GM23248 (cell line): ENCODE measurements around the gene MYF6. TPM values are rescaled to one million over a fixed set of nuclear protein-coding genes. Genes with fewer than 3 reads are reported as not detected.

ENCODE experiments used
- DNase-seq: peaks from one replicate; pipeline ENCODE4 v3.0.0-alpha.2; 2015
- H2AFZ ChIP-seq: fragments of 200-600 bp; sonication (generic); 2 replicates; pipeline ENCODE4 v1.6.1; 2016; ENCODE audit warnings: antibody characterized with exemption
- H3F3A ChIP-seq: fragments of 200-600 bp; sonication (generic); 2 replicates; pipeline ENCODE4 v1.6.1; 2016; ENCODE audit warnings: mild to moderate bottlenecking, antibody characterized with exemption, mixed run types; ENCODE audit not compliant: insufficient read depth
- H3K27ac ChIP-seq: fragments of 200-600 bp; sonication (generic); 2 replicates; pipeline ENCODE4 v1.5.1; 2016; ENCODE audit warnings: mild to moderate bottlenecking
- H3K27me3 ChIP-seq: fragments of 200-600 bp; sonication (generic); replicated peaks from 2 replicates; pipeline ENCODE4 v1.6.1; 2016; ENCODE audit warnings: mild to moderate bottlenecking; ENCODE audit not compliant: insufficient read depth
- H3K36me3 ChIP-seq: fragments of 200-600 bp; sonication (generic); 2 replicates; pipeline ENCODE4 v1.6.1; 2016; ENCODE audit warnings: low read depth, mild to moderate bottlenecking
- H3K4me1 ChIP-seq: fragments of 200-600 bp; sonication (generic); 2 replicates; pipeline ENCODE4 v1.6.1; 2016; ENCODE audit warnings: mild to moderate bottlenecking; ENCODE audit not compliant: insufficient read depth
- H3K4me2 ChIP-seq: fragments of 200-600 bp; sonication (generic); one replicate; pipeline ENCODE4 v1.6.1; 2016; ENCODE audit warnings: mild to moderate bottlenecking; ENCODE audit not compliant: unreplicated experiment
- H3K4me3 ChIP-seq: fragments of 200-600 bp; sonication (generic); 2 replicates; pipeline ENCODE4 v1.5.1; 2016; ENCODE audit warnings: mild to moderate bottlenecking
- H3K79me2 ChIP-seq: fragments of 200-600 bp; sonication (generic); 2 replicates; pipeline ENCODE4 v1.6.1; 2016; ENCODE audit warnings: mild to moderate bottlenecking; ENCODE audit not compliant: insufficient read depth
- H3K9ac ChIP-seq: fragments of 200-600 bp; sonication (generic); 2 replicates; pipeline ENCODE4 v1.6.1; 2016; ENCODE audit warnings: mild to moderate bottlenecking
- H3K9me2 ChIP-seq: fragments of 200-600 bp; sonication (generic); 2 replicates; pipeline ENCODE4 v1.6.1; 2016; ENCODE audit warnings: mixed run types, mild to moderate bottlenecking, moderate library complexity; ENCODE audit not compliant: insufficient read depth
- H3K9me3 ChIP-seq: fragments of 200-600 bp; sonication (generic); one replicate; pipeline ENCODE4 v1.6.1; 2017; ENCODE audit warnings: low read depth
- H4K20me1 ChIP-seq: fragments of 200-600 bp; sonication (generic); 2 replicates; pipeline ENCODE4 v1.6.0; 2016; ENCODE audit not compliant: insufficient read depth
- EZH2 ChIP-seq: fragments of 200-600 bp; sonication (generic); IDR thresholded peaks from 2 replicates; pipeline ENCODE4 v1.6.1; 2018; ENCODE audit warnings: antibody characterized with exemption, mild to moderate bottlenecking; ENCODE audit not compliant: insufficient read depth, poor library complexity, severe bottlenecking
- EZH2phosphoT487 ChIP-seq: fragments of 200-600 bp; sonication (generic); IDR thresholded peaks from 2 replicates; pipeline ENCODE4 v1.6.1; 2018; ENCODE audit warnings: antibody characterized with exemption, moderate library complexity, mild to moderate bottlenecking, low read depth; ENCODE audit not compliant: insufficient read depth
- WGBS, 2 experiments: methylation state at CpG; one replicate each; pipeline ENCODE4 v1.1.6; 2015 to 2017; ENCODE audit warnings: low lambda C conversion rate in 2 of 2, low coverage in 1 of 2; ENCODE audit errors: missing lambda C conversion rate in 2 of 2; 5-methylcytosine and 5-hydroxymethylcytosine counted together
- in situ Hi-C: fragments of 300-500 bp; cut with MboI; formaldehyde crosslinking; loops from 2 replicates; pipeline ENCODE4 v1.15.0; 2020
- polyA plus RNA-seq: library from polyadenylated mRNA; unstranded; fragments of >200 nt; fragmentation: Nextera tagmentation; extraction: Ambion mirVana; gene quantifications from 2 replicates; pipeline ENCODE4 v1.2.1, GENCODE V29; 2016
- total RNA-seq: library from RNA; depleted of rRNA; stranded (reverse); fragments of >200 nt; shearing (Covaris generic); gene quantifications from 2 replicates; pipeline ENCODE4 v1.2.3, GENCODE V29; 2014; rRNA removed

MYF6 gene
- total and polyA plus RNA-seq, 2 experiments from 2014 or later: not detected

DNA sequence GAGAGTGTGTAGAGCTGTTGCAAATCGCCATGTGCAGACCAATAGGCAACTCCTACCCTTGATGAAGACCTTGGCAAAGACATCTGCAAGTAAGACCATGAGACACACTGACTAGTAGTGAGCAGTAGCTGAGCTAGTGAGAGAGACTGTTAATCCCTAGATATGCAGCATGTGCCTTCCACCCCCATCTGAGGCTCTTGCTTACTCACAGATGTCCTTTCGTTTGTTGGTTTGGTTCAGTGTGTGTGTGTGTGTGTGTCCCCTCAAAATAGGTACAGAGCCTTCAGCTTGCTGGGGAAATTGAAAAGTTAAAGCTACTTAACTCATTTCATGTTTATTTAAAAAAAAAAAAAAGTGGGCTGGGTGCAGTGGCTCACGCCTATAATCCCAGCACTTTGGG lies 46.8 kb downstream of the MYF6 start:
- Histone ChIP-seq H3K9me2 (no peaks in the 10 kb centered on the region), H3K27ac (no peak overlapping the region), H3K4me1 (peaks cover 25% of the 10 kb centered on the region), H3K36me3 (no peaks in the 10 kb centered on the region), H3K27me3 (no peaks in the 10 kb centered on the region), H2AFZ (no peak overlapping the region), H3K4me3 (no peak overlapping the region), H3K79me2 (no peaks in the 10 kb centered on the region), H4K20me1 (no peaks in the 10 kb centered on the region), H3F3A (peaks cover 22% of the 10 kb centered on the region), H3K9me3 (no peaks in the 10 kb centered on the region), H3K4me2 (no peak overlapping the region), H3K9ac (no peak overlapping the region)
- in situ Hi-C loops: loop anchor here (25.0 kb wide), 1 partner anchor 542 kb away; no protein-coding TSS in a partner anchor
- 93 to 96% methylated on average over 3 of the region's 3 CpGs for WGBS, 2 experiments
- TF ChIP-seq EZH2phosphoT487 (no peak), EZH2 (no peak)
- DNase-seq: no peak

DNA sequence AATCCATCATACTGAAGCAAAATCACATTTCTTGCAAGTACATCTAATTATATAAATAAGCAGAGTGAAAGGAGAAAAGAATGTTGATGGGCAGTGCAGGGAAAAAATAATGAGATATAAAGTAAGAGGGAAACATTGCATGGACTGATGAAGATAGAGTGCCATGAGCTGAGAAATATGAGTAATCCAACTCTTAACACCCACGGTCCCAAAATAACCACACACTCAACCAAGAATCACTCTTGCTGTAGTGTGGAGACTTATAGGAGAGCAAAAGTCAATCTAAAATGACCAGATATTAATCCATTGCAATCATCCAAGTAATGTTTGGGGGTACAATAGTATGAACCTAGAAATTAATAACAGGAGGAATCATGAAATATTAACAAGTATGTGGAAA lies 49.4 kb downstream of the MYF6 start:
- no peaks in the 10 kb centered on the region for H3K9me3 ChIP-seq
- H3K27me3 ChIP-seq: no peaks in the 10 kb centered on the region
- peak overlapping the region; percentile 35; the same call in 1 of the 2 replicates for H3K4me3 ChIP-seq
- no peaks in the 10 kb centered on the region for H3K79me2 ChIP-seq
- H3F3A ChIP-seq: peaks cover 22% of the 10 kb centered on the region
- TF ChIP-seq EZH2 (no peak), EZH2phosphoT487 (no peak)
- no peaks in the 10 kb centered on the region for H4K20me1 ChIP-seq
- no peaks in the 10 kb centered on the region for H3K36me3 ChIP-seq
- DNase-seq: peak; percentile 69
- in situ Hi-C loops: loop anchor here (25.0 kb wide), 1 partner anchor 545 kb away; no protein-coding TSS in a partner anchor
- H2AFZ ChIP-seq: 0 out of 2 replicates have a peak overlapping the region, but pooled peaks have one; percentile 8
- H3K9me2 ChIP-seq: no peaks in the 10 kb centered on the region
- peaks cover 25% of the 10 kb centered on the region for H3K4me1 ChIP-seq
- peak overlapping the region; percentile 4 for H3K4me2 ChIP-seq
- H3K27ac ChIP-seq: peak overlapping the region; percentile 15; the same call in 1 of the 2 replicates
- WGBS, 2 experiments: 3 to 6% methylated on average over 1 of the region's 1 CpG
- H3K9ac ChIP-seq: no peak overlapping the region

Other genes starting within 250 kb of the MYF6 start
- not detected in 2 replicates for gene MYF5, start 9.3 kb downstream of the MYF6 start, total RNA-seq
- gene MYF5, start 9.3 kb downstream of the MYF6 start, polyA plus RNA-seq: not detected in 2 replicates
- gene LIN7A, start 230.3 kb downstream of the MYF6 start, total RNA-seq: 1.0 and 1.5 TPM in 2 replicates
- 0.95 and 1.6 TPM in 2 replicates for gene LIN7A, start 230.3 kb downstream of the MYF6 start, polyA plus RNA-seq